HG02885 (cell line): Measurements from ENCODE around the gene ANO6.

Experiments
- ATAC-seq: cut with Tn5 transposase; IDR thresholded peaks from one replicate; pipeline ENCODE4 v1.9.1; 2021; ENCODE audit warnings: mild to moderate bottlenecking; ENCODE audit not compliant: unreplicated experiment, poor library complexity

Gene ANO6

DNA sequence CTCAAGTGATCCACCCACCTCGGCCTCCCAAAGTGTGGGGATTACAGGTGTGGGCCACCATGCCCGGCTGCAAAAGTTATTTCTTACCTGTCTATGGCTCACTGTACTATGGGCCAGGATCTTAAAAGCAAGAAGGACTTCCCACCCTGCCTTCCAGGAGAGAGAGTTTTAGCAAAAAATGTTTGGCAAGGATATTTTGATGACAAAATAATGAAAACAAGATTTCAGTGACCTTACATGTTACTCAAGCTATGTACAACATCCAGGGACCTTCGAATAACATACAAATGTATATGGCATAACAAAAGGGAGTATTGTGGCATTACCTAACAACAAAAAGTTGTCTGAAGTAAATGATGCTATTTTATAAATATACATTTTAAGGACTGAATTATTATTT is 55.1 kb downstream of the ANO6 start:
- ATAC-seq = no peak

DNA sequence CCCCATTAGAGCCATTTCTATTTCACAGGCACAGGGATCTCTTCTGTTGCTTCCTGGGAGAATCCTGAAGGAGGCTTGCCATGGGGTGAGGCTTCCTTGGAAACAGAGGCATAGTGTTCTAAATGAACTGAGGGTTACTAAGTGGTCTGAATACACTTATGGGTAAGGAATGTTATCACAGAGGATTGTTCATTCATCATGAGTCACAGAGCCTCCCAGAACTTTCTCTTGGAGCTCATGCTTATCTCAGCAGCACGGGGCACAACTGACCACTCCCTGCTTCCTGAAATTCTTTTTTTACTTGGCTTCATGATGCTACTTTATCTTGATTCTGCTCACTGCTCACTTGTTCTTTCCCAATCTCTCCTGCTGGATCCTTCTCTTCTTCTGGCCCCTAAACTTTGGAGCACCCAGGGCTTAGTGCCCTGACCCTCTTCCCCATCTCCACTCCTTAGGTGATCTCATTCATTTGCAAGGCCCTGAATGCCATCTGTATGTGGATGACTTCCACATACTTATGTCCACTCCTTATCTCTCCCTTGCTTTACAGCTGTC is 57.9 kb downstream of the ANO6 start:
- no peak for ATAC-seq

- ATAC-seq = no peak
These were observed 60.4 kb downstream of the ANO6 start for GRCh38 chr12:45276154-45276755.

DNA sequence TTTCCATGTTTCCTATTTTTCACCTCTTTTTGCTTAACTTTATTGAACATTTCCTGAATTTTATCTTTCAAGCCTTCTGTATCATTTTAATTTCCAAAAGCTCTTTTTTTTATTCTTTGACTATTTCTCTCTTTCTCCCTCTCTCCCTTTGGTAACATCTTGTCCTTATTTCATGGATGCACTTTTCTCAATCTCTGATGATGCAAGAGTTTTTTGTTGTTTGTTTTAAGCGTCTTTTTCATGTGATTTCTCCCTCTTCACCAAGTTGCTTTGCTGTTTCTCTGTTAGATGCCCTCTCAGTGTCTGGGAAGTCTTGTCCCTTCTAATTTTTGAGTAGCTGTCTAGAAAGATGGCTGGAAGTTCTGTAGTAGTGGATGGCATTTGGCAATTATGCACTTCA is 62.6 kb downstream of the ANO6 start:
- no peak for ATAC-seq

GRCh38 chr12:45279931-45280830 is 64.3 kb downstream of the ANO6 start:
- ATAC-seq = no peak

- no peak for ATAC-seq
These were observed 66.1 kb downstream of the ANO6 start for GRCh38 chr12:45281994-45282393.

DNA sequence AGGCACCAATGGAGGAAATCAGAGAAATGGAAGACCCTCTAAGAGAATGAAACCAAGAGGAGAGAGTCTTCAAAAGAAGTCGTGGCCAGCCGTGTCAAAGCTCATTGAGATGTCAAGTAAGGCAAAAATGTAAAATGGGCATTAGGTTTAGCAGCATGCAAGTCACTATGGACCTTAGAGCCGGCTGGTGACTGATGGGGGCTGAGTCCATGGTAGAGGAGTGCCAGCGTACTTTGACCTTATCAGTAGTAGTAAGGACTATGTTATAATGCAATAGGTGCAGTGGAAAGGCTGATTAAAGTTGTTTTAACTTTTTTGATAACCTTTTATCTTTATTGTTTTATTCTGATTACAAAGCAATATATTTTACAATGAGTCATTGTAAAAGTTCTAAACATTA is 66.5 kb downstream of the ANO6 start:
- ATAC-seq = no peak

- ATAC-seq = no peak
These were observed 68.4 kb downstream of the ANO6 start for GRCh38 chr12:45284096-45284901.

GRCh38 chr12:45285717-45286116 is 69.8 kb downstream of the ANO6 start:
- ATAC-seq = no peak

DNA sequence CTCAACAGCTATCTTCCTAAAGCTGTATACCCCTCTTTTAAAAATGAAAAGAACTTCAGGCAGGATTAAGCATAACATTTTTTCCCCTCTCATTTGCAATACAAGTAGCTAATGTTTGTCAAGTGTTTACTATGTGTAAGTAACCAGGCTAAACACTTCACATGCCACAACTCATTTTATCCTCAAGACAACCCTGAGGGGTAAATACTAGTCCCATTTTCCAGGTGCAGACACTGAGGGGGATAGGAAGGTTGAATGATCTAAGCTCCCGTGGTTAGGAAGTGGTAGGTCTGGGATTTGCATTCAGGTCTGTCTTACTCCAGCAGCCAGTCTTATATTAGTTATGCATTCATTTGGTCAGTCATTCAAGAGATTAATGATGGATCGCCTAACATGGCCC is 70.7 kb downstream of the ANO6 start:
- ATAC-seq = no peak

- ATAC-seq = no peak
These were observed 73.6 kb downstream of the ANO6 start for GRCh38 chr12:45289245-45290215.

DNA sequence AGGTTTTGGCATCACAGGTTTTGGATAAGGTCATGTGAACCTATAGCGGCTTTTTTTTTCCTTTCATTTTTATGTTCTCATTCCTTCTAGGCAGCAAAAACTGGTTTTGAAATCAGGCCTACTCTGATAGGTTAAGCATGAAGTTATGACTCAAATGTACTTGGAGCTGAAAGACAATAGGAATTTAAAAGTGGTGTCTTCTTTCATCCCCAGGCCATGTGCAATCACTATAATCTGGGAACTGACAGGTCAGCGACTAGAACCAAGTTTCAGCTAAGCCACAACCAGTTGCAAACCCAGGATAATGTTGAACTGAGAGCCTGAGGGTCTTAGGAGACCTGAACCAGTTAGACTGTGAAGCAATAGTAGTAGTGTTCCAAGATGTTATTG is 74.3 kb downstream of the ANO6 start:
- no peak for ATAC-seq

GRCh38 chr12:45291518-45291917 is 75.6 kb downstream of the ANO6 start:
- ATAC-seq = no peak

- ATAC-seq = no peak
These were observed 76.7 kb downstream of the ANO6 start for GRCh38 chr12:45292486-45293195.

DNA sequence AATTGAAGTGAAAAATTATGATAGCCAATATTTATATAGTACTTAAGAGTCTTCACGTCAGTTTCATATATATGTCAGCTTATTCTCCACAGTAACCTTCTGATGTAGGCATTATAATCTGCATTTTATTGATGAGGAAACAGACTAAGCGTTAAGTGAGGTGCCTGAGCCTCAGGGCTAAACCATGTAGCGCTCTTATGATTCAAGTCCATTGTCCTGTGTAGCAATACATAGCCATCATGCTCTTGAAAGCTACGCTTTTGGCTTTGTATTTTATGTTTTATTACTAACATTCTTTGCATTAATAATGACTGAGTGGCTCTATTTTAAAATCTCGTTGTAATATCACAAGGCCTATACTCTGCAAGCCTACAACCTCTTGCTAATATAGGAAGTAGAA is 79.0 kb downstream of the ANO6 start:
- no peak for ATAC-seq

GRCh38 chr12:45296046-45296586 is 80.2 kb downstream of the ANO6 start:
- no peak for ATAC-seq

- no peak for ATAC-seq
These were observed 82.2 kb downstream of the ANO6 start for GRCh38 chr12:45298047-45298446.

- no peak for ATAC-seq
These were observed 83.1 kb downstream of the ANO6 start for GRCh38 chr12:45298721-45299692.
